ENCODE measurements around the gene CCDC167.

DNA sequence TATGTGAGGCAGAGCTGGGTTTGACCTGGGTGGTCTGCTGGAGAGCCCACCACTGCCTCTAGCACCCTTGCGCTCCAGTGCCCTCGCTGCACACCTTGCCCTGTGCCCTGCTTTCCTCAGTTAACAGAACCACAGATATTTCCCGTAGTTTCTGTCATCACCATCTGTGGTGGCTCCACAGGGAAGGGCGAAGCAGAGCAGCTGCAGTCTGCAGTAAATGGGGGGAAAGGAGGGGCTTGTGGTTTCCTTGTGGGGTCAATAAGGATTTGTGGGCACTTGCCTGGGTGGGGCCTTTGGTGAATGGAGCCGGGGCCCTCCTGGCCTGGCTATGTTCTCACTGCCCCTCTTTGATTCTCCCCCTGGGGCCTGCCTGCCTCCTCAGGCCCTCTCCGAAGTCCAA lies 21.2 kb upstream of the CCDC167 start:
- TF ChIP-seq CTCF (IDR thresholded peaks at IDR 0.05) (no peak), POLR2A (IDR thresholded peaks at IDR 0.05) (no peak)

All from esophagus squamous epithelium (tissue), 4 donors.